DMS 273 treated with DMSO at 0.1 percent for 48 hours (cell line): ENCODE data around the gene CBX7.

Experiments
- DNase-seq: peaks from one replicate; lab custom pipeline; 2025; lab: John Stamatoyannopoulos, UW

CBX7 gene

DNA sequence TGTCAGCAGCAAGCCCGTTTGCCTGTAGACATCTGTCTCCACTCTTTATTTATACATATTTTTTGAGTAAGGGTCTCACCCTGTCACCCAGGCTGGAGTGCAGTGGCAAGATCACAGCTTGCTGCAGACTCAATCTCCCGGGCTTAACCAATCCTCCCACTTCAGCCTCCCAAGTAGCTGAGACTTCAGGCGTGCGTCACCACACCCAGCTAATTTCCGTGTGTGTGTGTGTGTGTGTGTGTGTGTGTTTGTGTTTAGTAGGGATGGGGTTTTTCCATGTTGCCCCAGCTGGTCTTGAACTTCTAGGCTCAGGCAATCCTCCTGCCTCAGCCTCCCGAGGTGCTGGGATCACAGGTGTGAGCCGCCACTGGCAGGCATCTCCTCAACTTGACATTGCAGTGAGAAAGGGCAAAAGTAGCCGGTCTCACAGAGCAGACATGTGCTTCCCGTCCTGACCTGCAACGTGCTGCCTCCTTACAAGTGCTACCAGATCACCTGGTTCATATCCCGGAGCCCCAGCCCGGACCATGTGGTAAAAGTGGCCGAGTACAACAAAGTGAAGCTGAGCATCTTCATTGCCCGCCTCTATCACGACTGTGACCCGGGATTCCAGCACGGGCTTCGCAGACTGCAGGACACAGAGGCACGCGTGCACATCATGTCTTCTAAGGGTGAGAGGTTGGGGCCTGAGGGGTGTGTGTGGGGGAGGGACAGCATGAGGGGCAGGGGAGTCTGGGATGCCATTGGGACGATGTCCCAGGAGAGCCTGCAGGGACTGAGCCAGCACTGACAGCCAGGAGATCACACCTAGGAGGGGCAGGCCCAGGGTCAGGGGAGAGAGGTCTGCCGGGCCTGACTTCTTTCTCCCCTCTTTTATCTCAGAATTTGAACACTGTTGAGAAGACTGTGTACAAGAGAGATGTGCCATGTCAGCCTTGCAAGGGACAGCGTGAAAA is 61.1 kb downstream of the CBX7 start:
- no peak for DNase-seq

DNA sequence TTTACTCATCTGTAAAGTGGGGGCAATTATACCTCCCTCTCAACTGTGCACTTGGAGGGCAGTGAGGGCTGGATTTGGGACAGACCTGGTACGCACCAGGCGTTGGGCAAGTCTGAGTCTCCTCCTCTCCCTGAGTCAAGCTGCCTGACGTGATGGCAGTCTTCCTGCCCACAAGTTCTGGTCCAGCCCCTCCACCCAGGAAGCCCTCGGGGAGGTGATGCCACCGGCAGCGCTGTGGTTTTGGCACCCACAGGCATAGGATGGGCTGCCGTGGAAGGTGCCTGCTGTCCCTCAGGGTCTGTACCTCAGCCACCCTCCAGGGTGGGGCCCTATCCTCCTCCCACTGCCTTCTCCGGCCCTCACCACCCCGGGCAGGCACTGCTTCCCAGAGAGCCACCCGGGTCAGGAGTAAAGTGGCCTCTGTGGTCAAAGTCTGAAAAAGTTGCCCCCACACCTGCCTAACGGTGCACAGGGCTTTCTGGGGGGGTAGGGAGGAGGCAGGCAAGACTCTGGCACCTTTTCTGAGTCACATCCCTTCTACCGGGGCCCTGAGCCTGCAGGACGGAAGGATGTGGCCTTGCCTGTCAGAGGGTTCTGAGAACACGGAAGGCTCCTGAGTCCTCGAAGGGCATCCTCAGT is 61.9 kb downstream of the CBX7 start:
- no peak for DNase-seq

DNA sequence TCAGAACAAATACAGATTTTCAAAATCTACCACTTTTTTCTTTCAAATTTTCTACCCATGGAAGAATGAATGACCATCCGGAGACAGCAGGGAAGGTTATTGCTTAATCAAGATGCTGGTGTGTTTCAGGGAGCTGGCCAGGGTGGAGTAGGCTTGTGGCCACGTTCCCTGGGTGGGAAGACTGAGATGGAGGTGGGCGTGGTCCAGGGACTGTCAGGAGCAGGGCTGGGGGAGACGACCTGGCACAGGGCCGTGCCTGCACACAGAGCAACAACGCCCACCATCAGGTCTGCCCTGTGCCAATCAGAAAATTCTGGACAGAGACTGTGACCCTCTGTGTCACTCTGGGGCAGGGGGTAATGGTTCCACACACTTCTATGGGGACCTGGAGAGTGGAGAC is 62.6 kb downstream of the CBX7 start:
- DNase-seq, result no peak

DNA sequence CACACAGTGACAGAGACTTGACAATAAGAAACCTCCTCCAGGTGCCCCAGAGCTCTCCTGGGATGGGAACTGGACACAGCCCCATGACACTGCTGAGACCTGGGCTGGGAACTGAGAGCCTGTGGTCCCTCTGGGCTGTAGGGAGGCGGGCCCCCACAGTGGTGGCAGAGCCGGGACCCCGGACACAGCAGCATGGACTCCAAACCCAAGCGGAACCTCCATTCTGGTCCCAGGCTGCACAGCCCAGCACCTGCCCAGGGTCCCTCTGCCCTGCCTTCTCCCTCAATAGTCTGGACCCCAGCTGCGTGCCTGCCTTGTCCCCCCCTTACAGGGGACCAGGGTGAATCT is 63.8 kb downstream of the CBX7 start:
- no peak for DNase-seq

DNA sequence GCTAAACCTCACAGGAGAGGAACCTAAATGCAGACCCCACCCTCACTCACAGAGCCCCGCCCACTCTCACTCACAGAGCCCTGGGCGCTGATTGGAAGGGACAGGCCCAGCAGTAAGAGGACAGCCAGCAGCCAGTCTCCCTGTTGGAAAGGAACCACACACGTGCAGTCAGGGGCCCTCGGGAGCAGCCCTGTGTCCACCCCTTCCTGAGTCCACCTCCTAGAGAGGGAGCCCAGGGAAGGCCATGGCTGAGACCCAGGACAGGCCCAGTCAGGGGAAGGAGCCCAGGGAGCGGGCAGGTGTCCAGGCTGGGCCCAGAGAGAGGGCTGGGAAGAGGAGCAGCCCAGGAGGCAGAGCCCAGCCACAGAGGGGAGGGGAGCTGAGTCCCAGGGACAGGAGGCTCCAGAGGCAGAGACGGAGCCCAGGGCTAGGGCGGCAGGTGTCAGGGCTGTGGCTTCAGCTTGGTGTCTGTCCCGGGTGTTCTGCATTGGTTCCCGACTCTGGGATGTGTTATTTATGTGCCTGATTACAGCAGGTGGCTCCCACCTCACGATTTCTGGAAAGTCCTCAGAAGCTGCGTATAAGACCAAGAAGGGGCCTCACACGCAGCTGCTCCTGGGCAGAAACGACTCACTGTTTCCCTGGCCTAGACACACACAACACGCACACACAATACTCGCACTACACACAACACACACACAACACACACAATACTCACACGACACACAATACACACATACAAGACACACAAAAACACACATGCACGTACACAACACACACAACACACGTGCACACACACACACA is 64.4 kb downstream of the CBX7 start:
- DNase-seq, result no peak

DNA sequence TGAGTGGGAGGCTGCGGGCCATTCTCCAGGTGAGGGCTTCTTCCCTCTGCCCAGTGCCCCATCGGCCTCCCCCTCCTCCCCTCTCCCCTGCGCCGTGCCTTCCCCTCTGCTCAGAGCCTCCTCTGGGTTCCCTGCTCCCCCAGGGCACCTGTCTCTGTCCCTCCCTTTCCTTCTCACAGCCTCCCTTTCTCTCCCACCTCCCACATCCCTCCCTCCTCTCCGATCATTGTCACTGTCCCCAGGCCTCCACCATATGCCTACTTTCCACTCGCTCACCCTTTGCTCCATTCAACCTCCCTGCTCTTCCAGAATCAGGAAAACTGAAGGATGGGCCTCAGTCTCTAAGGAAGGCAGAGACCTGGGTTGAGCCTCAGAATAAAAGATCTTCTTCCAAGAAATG is 65.4 kb downstream of the CBX7 start:
- DNase-seq, result no peak

DNA sequence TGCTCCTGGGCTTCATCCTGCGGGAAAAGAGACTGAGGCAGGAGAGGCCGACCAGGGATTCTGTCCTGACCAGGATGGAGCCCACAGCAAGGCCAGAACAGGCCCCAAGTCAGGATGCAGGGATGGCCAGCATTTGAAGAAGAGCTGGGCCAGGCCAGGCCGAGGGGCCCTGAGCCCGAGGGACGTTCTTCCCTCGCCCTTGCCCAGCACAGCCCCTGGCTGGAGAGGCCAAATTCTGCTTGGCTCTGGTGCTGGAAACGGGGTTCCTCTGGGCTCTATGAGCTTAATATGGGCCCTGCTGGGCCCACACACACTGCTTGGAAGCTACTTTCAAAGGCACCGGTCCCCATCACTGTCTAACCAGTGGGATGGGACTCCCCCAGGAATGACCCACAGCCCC is 67.8 kb downstream of the CBX7 start:
- DNase-seq, result no peak

DNA sequence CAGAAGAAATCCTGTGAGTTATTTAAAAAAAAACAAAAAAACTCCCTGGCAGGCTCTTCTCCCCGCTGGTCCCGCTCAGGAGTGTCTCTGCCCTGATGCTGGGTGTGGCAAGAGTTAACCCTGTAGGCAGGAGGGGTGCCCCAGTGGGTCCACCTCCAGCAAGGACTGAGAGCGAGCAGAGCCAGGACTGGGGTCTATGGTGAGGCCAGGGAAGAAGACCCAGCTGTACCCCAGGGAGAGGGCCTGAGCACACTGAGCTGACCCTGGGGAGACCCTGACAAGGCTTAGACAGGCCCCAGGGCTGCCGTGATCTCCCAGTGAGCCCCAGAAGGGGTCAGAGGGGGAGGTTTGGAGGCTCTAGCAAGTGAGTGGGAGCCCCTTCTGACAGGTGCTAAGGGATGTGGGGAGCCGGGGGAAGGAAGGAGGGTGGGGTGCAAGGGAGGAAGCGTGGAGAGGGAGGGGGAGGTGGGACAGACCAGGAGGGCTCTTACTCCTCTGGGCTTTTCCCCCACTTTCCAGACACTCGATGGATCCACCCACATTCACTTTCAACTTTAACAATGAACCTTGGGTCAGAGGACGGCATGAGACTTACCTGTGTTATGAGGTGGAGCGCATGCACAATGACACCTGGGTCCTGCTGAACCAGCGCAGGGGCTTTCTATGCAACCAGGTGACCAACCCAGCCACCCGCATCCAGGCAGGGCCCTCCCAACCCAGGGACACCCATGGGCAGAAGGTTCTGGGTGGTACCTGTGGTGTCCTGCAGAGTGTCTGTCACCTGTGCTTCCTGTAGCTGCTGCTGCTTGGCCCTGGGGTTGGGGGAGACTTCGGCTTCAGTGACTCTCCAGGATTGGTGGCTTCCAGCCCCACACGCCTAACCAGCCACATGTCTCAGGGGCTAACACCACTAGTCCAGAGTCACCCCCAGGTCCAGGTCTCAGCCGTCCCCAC is 69.0 kb downstream of the CBX7 start:
- no peak for DNase-seq

DNA sequence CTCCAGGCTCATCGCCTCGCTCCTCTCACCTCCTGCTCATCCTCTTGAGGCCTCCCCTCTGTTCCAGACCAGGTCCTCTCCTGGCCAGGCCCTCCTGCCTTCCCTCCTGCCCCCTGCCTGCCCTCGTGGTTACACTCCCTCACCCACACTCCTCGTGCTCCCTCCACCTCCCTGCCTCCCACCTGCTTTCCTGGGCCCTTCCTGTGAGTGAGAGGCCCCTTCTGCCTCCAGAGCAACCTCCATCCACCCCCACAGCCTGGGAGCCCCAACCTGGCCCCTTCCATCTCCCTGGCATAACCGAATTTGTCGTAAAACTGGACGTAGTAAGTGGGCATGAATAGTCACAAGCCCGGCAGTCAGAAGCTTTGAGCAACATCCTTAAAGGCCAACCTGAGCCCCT is 70.9 kb downstream of the CBX7 start:
- no peak for DNase-seq

DNA sequence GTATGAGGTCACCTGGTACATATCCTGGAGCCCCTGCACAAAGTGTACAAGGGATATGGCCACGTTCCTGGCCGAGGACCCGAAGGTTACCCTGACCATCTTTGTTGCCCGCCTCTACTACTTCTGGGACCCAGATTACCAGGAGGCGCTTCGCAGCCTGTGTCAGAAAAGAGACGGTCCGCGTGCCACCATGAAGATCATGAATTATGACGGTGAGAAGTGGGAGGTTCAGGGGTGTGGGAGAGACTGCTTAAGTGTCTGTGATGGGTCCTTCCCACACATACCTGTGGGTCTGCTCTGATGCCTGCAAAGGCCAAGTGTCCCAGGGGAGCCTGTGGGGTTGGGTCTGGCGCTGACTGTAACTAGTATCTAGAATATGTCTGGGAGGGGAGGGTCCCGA is 71.5 kb downstream of the CBX7 start:
- no peak for DNase-seq
